HG03571 (cell line): Measurements from ENCODE around the gene HIBADH.
A peak's percentile ranks its signal among the peaks of the same experiment; 100 is the strongest.
"Not testable (repeated sequence)": the region's sequence is repeated elsewhere in the genome, so short reads cannot be mapped to it uniquely, and the experiment has no call there.

ENCODE experiments used
- ATAC-seq: cut with Tn5 transposase; IDR thresholded peaks from one replicate; pipeline ENCODE4 v1.9.1; 2021; ENCODE audit not compliant: unreplicated experiment

HIBADH gene

DNA sequence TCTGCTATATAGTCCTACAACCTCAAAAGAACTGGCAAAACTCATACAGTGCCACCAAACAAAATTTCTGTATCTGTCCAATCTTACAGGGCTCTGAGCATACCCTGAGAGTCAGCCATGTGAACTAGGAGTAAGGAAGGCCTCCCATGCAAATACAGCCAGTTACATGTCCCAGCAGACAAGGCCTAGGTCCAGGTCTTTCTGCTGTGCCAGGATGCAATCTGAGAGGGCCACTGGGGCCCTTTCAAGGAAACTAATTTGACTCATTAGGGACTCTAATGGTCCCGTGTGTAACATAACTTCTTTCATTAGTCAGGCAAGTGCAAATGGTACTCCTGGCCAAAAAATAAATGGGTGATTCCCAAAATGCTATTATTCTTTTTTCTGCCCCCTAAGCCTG, 17.9 kb upstream of the HIBADH start:
- ATAC-seq, result no peak

DNA sequence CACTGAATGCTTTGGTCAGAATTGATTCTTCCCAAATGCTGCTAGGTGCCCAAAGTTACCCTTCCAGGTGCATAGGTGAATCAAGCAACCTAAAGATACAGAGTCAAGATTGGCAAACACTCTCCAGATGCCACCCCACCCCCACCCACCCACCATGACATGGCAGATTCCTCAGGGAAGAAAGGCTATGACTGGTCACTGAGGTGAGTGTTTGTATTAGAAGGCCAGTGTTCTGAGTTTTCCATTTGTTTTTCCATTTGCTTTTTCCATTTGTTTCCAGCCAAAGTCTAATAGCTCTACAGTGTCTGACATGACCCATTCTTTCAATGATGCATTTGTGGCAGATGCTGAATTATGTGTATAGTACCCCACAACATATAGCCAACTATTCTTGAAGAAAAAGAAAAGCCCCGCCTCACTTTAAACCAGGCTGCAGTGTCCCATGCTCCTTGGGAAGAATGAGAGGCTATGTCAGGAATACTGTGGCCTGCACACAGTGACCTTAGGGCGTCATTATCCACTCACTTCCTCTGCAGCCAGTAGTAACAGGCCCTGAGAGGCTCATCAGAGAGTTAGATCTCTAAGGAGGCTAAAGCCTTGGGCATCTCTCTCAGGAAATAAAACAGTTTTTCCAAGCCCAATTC, 16.1 kb upstream of the HIBADH start:
- ATAC-seq, result no peak

DNA sequence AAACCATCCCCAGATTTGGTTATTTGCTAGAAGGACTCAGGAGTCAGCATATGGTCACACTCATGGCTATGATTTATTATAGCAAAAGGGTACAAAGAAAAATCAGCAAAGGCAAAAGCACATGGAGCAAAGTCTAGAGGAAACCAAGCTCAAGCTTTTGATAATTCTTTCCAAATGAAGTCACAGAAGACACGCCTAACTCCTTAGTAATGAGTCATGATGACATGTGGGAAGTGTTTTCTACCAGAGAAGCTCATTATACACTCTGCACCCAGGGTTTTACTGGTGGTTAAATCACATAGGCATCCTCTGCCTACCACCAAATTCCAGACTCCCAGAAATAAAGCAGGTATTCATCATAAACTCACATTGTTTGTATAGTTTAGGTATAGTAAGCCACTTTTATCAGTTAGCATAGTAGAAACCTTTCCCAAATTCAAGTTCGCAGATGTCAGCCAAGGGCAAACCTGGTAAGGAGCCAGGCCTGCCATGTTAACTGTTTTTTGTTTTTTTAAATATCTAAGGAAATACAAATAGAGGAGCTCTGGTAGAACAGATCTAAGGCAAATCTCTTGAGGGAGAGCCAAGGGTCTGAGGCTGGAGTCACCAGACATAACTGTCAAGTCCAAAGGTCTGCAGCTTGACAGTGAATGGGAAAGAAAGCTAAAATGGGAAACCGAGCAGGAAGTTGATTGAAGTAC, 15.4 kb upstream of the HIBADH start:
- no peak for ATAC-seq

DNA sequence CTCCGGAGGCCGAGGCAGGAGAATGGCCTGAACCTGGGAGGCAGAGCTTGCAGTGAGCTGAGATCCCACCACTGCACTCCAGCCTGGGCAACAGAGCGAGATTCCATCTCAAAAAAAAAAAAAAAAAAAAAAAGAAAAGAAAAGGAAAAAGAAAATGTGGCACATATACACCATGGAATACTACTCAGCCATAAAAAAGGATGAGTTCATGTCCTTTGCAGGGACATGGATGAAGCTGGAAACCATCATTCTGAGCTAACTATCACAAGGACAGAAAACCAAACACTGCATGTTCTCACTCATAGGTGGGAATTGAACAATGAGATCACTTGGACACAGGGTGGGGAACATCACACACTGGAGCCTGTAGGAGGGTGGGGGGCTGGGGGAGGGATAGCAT, 11.4 kb upstream of the HIBADH start:
- ATAC-seq, result not testable (repeated sequence)

DNA sequence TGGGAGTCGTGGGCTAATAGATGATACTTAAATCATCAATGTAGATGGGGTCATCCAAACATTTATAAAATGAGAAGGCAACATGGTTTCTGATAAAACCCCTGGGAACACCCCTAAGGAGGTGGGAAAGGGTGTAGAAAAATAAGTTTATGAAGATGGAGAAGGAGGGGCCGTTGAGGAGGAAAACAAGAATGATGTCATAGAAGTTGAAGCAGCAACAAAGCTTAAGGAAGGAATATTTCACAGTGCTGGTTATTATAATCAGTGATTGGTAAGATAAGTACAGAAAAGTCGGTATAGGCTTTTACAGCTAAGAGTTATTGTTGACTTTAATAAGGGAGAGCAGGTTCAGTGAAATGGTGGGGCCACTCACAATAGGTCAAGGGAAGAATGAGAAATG, 9.0 kb upstream of the HIBADH start:
- no peak for ATAC-seq

DNA sequence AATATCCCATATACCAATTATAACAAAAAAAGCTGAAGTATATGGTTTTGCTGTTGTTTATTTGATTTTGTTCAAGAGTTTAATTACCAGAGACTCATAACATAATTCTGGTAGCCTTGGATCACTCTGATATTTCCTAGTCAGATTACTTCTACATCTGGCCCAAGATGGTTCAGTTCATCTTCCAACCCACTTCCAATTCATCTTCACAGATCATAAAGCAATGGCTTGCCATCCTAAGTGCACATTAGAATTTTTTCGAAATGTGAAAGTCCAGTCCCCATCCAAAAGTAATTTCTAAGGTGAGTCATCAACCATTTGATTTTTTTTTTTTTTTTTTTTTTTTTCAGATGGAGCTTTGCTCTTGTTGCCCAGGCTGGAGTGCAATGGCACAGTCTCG, 8.0 kb upstream of the HIBADH start:
- ATAC-seq, result no peak

DNA sequence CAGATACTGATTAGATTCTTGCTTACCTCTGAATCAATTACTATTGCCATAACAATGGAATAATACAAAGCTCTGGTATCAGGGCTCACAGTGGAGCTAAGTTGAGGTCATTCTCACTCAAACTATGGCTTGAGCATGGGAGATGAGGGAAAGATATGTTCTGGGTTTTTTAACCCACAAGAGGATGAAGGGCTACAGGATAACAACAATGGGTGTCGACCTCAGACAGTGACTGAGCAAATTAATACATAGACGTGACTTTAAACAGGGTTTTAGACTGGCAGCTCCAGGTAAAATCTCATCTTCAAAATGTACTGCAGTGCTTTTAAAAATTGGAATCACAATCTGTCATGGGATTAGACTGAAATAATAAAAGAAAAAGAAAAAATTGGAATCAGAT, 7.5 kb upstream of the HIBADH start:
- ATAC-seq, result no peak

DNA sequence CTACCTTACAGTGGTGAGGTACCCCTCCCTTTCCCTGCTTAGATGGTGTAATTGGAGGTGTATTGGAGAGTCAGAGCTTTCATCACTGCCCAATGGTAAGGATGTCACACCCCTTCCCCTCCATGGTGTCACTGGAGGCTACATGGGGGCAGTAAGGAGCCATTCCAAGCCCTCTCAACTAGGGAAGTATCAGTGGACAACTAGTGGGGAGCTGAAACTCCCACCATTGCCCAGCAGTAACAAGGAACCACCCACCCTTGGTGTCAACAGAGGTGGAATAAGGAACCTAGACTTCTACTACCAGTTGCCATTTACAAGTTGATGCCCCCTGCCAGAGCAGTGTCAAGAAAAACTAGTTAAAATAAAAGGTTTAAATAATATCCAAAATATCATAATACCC, 2.8 kb upstream of the HIBADH start:
- no peak for ATAC-seq

DNA sequence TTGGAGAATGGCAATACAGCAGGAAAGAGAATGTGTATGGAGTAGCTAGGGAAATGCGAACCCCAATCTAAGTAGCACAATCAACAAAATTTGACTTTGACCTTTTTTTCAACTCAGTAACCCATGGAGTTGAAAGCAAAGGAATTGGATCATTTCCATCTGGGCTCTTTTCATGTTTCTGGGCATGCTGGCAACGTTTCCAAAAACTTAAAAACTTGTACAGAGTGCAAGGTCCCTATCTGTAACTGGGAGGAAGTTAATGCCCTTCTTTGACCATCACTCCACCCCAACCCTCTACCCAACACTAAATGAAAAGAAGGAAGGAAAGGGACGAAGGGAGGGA, 1.3 kb upstream of the HIBADH start:
- ATAC-seq, result no peak

DNA sequence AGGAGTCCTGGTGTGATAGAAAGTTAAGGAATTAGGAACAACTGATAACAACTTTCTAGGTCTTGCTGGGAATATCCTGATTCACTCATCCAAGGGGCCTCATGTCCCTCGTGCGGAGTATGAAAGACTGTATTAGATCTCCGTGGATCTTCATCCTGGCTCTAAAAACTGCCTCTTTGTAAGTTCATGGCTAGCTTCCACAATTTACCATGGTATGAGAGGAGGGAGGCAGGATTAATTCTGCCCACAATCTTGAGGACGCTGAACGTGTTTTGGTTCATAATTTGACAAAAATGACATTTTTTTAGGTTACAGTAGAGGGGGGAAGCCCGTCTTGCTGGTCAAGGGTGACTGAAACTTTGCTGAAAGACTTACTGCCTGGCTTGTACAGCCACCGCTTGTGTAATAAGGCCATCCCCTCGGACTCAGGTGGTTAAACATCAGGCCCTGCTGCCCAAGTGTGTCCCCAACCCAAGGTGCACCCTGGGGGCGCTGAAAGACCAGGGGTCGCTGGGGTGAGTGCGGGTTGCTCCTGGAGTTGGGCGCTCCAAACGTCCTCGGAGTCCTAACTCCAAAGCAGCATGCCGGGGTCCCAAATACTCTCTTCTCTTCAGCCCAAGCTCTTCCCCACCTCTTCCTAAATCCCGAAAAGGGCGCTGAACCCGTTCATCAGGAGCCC, 733 bp downstream of the HIBADH start:
- peak; percentile 13 for ATAC-seq

DNA sequence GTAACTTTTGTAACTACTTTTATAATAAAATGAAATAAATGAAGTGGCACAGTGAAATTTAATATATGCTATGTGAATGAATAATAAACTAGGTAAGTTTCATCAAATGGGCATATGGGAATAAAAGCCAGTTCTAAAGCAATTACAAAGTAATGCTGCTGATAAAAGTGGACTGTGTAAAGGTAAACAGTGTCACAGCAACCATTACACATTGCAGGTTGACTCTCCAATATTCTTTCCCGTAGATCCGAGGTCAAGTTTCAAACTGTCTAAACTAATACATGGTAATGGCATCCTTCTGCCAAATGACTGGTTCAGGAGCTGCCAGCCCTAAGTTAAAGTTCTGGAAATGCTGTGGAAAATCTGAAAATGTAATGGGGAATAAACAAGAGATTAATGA, 6.0 kb downstream of the HIBADH start:
- ATAC-seq, result no peak

DNA sequence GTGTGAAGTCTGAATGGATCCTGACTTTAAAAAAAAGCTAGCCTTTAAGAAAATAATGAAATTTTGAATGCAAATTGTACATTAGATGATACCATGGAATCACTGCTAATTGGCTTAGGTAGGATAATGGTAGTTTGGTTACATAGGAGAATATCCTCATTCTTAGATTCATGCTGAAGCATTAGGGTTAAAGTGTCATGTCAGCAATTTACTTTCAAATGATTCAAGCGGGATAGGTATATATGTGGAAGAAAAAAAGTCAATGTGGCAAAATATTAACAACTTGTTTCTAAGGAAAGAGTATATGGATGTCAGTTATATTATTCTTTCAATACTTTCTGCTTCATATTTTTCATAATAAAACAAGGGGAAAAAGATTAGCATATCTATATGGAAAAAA, 7.5 kb downstream of the HIBADH start:
- no peak for ATAC-seq

DNA sequence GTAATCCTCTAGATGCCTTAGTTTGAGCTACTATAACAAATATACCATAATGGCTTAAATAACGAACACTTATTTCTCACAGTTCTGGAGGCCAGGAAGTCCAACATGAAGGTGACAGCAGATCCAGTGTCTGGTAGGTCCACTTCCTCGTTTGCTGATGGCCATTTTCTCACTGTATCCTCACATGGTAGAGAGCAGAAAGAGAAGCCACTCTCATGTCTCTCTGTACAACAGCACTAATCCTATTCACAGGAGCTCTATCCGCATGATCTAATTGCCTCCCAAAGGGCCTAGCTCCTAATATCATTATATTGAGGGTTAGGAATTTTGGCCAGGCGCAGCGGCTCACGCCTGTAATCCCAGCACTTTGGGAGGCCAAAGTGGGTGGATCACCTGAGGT, 10.2 kb downstream of the HIBADH start:
- ATAC-seq, result no peak

DNA sequence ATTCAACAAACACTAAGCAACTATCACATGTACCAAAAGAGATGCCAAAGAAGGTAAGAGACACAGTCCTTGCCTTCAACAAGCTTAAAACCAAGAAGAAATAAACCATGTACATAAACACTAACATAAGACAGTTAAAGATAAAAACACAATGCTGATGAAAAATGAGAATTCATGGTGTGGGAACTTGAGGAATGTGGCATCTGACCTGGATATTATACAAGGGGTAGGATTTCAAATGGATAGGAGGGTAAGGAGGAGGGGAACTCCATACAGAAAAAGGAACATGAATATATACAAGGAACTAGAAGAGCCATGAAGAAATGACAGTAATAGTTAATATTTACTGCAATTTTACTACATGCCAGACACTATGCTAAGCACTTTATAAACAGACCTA, 11.0 kb downstream of the HIBADH start:
- ATAC-seq, result no peak

DNA sequence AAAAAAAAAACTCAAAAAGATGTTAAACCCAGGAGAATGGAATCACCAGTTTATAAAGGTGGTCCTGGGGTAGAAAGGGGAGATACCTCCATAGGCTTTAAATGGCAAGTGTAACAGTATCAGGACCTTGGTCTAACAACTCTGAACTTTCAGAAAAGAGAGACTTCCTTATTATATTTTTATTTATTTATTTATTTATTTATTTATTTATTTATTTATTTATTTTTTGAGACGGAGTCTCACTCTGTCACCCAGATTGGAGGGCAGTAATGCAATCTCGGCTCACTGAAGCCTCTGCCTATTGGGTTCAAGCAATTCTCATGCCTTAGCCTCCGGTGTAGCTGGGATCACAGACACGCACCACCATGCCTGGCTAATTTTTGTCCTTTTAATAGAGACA, 12.4 kb downstream of the HIBADH start:
- ATAC-seq, result no peak

DNA sequence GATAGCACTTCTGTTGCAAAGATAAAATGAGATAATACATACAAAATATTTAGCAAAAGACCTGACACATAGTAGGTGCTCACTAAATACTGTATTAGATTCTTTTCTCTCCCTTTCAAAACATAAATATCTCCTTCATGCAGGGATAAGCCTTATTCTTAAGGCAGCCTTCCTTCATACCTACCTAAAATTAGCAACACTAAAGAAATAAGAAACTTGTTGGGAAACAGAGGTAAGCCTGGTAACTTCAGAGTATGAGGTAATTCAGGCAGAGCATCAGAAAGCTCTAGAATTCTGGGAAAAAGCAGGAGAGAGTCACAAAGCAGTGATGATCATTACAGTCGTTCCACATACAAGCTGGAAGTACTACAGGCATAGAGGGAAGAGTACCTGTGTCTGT, 15.2 kb downstream of the HIBADH start:
- ATAC-seq, result no peak

DNA sequence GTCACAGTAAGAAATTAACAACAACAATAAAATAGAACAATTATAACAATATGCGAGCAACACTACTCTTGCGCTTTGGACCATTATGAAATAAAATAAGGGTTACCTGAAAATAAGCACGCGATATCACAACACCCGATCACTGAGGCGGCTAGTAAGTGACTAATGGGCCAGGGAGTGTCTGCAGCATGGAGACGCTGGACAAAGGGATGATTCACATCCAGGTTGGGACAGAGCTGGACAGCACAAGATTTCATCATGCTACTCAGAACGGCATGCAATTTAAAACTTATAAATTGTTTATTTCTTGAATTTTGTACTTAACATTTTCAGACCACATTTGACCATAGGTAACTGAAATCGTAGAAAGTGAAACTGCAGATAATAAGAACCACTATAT, 15.6 kb downstream of the HIBADH start:
- no peak for ATAC-seq

DNA sequence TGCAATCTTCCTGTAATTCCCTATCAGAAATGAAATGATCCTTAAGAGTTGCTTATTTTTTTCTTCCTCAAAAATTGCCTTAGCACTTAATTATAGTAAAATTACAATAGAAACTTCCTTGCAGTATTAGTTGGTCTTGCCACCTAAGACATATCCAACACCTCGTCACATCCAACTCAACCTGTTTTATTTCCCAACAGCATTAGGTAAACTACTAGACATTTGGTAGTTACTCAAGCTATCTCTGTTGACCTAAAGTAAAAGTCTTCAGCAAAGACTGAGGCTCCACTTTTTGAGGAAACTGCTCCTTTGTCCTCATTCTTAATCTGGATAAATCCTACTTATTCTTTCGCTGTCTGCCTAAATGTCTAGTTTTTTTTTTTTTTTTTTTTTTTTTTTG, 20.4 kb downstream of the HIBADH start:
- ATAC-seq, result no peak

DNA sequence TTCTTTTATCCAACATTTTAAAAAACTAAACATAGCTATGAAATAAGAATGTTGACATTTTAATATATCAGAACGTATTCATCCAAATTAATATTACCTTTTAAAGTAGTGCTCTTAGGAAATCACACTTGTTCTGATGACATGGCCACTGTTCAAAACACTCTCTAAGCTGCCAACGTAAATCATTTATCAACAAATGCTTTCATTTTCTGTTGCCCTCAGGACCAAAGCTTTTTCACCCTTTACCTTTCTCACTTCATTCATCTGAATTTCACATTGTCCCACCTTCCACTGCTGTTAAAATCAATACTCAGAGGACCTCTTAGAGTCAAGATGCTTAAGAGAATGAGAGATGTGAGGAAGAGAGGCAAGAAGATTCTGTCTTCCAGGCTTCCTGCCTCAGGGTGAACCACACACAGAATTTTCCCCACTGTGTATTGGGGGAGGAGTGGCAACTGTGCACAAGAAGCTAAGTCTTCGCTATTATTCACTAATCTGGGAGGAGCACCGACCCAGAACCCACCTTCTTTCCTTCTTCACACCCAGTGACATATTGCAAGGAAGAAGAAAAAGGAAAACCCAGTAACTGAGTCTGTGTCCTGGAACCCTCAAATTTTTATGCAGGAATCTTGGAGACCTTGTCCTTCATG, 21.0 kb downstream of the HIBADH start:
- no peak for ATAC-seq

DNA sequence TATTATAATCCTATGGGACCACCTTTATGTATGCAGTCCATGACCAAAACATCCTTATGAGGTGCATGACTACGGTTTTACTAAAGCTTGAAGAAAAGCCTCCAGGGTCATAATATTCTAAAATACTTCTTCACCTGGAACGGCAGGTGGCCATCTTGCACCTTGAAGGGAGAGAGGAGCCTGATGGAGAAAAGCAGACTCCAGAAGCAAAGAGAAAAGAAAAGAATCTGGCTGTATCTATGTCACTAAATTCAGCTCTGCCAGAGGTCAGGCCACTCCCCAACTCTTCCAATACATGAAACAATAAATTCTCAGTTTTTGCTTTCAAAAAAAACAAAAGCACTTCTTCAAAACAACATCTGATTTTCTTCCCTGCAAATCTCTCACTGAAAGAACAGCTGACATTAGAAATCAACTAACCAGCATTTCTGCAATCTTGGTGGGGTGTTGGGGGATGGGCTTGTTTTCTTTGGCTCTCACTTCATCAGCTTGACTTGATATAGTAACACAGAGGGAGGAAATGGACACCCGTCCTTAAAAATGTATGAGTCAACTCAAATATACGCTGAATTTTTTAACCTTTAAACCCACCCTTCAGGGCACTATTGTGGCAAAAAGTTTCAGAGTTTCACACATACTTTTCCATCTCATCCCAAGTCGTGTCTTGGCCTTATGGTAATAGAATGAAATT, 21.7 kb downstream of the HIBADH start:
- ATAC-seq, result no peak

DNA sequence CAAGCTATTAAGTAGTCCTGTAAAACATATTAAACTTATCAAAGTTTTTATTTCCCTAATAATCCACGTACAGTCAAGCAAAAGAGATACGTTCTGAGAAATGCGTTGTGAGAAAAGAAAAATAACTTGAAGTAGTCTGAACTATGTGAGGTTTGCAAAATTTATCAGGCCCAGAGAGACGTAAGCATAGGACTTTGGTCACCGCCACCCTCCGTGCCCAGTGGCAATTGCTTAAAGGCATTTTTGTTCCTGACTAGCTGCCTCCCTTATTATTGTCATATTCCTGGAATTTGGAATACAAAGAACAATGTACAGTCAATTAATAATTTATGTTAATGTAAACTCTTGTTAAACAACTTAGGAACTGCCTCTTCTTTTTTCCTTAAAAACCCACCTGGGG, 22.8 kb downstream of the HIBADH start:
- no peak for ATAC-seq

DNA sequence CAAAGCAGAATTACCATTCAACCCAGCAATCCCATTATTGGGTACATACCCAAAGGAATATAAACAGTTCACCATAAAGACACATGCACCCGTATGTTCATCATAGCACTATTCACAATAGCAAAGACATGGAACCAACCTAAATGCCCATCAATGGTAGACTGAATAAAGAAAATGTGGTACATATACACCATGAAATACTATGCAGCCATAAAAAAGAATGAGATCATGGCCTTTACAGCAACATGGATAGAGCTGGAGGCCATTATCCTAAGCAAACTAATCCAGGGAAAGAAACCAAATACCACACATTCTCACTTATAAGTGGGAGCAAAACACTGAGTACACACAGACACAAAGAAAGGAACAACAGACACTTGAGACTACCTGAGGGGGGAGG, 23.6 kb downstream of the HIBADH start:
- not testable (repeated sequence) for ATAC-seq
